ENCODE measurements around the gene COL6A5. TPM values are rescaled to one million over a fixed set of nuclear protein-coding genes. Genes with fewer than 3 reads are reported as not detected.

Gene COL6A5, protein sequence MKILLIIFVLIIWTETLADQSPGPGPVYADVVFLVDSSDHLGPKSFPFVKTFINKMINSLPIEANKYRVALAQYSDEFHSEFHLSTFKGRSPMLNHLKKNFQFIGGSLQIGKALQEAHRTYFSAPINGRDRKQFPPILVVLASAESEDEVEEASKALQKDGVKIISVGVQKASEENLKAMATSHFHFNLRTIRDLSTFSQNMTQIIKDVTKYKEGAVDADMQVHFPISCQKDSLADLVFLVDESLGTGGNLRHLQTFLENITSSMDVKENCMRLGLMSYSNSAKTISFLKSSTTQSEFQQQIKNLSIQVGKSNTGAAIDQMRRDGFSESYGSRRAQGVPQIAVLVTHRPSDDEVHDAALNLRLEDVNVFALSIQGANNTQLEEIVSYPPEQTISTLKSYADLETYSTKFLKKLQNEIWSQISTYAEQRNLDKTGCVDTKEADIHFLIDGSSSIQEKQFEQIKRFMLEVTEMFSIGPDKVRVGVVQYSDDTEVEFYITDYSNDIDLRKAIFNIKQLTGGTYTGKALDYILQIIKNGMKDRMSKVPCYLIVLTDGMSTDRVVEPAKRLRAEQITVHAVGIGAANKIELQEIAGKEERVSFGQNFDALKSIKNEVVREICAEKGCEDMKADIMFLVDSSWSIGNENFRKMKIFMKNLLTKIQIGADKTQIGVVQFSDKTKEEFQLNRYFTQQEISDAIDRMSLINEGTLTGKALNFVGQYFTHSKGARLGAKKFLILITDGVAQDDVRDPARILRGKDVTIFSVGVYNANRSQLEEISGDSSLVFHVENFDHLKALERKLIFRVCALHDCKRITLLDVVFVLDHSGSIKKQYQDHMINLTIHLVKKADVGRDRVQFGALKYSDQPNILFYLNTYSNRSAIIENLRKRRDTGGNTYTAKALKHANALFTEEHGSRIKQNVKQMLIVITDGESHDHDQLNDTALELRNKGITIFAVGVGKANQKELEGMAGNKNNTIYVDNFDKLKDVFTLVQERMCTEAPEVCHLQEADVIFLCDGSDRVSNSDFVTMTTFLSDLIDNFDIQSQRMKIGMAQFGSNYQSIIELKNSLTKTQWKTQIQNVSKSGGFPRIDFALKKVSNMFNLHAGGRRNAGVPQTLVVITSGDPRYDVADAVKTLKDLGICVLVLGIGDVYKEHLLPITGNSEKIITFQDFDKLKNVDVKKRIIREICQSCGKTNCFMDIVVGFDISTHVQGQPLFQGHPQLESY (N-terminal part only)
- not detected in 2 replicates for polyA plus RNA-seq

DNA sequence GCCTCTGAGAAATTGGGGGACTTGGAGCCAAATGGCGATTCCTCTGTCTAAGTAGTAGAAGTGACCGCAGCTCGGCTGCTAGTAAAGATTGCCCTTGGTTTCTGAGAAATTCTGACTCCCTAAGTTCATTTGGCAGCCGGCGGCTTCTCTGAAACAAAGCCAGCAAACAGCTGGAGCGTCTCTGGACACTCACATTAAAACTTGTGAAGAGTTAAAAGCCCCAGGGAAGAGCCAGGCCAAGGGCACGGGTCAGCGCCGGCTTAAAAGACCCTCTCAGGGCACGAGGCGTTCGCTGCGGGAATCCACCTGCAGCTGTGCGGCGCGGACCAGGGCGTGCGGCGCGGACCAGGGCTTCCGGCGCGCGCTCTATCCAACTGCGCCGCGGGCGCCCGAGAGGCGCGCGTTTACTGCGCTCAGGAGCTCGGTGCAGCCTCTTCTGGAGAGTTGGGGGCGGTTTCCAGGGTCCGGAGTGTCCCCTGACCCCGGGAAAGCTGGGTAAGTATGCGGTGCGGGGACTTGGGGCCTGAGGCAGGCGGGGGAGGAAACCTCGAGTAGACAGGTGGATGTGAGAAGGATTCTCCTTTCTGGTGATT, at the start of gene COL6A5:
TSS of gene COL6A5 (plus strand) at position 186 of the 593 bp plus-strand sequence. CDS start 27,967 bp downstream, outside the sequence.

DNA sequence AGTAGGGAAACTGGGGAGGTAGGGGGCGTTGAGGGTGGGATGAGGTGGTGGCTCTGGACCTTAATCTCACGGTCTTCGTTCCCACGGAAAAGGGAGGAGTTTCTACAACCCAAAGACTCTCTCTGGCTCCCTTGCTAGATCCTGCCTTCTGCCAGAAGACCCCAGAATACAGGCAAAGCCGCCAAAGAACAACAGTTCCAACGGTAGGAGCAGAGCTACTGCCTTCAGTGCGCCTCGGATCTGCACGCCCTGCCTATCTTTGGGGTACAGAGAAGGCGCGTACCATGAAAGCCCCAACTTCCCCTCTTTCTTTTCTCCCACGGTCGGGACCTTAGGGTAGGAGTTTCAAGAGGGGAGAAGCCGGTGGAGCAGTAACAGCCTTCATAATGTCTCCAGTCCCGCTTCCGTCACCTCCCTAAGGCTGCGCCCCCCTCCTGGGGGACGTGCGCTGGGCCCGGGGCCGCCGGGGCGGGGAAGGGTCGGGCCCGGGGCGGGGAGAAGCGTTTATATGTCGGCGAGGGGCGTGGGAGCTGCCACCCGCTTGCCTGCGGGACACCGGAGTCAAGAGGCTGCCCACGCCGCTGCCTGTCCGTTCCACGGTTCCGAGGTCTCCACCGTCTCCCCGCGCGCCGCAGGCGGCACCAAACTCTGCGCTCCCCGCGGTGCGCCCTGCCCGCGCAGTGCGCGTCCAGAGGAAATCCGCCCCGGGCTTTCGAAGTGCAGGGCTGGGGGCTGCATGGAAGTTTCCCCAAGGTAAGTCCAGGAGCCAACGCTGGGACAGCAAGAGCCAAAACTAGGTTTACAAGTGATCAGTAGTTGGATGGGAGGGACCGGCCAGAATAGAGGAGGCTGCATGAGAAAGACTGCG, 171.4 kb downstream of the COL6A5 start, which contains the start of gene COL6A6:
TSS of gene COL6A6 (plus strand) at position 533 of the 868 bp plus-strand sequence. CDS start 43,188 bp downstream, outside the sequence.

Other genes with a start within 250 kb of the COL6A5 start
- 0.27 TPM in 1 of 2 replicates, not detected in the other for gene COL6A6, start 171.5 kb downstream of the COL6A5 start, polyA plus RNA-seq

All from Purkinje cell (primary cell).